ENCODE results near the gene BCAS4. TPM values are rescaled to one million over a fixed set of nuclear protein-coding genes. Genes with fewer than 3 reads are reported as not detected.

The BCAS4 gene
- total RNA-seq, 1 donor from 2014 or later = 9.3 TPM

GRCh38 chr20:50926530-50926929 is 131.7 kb downstream of the BCAS4 start:
- no peak overlapping the region for H3K27ac Mint-ChIP-seq
- no peaks in the 10 kb centered on the region for H3K9me3 Mint-ChIP-seq
- H3K4me3 Mint-ChIP-seq = no peak overlapping the region
- H3K4me1 Mint-ChIP-seq (ENCODE audit: unreplicated experiment) = peaks cover 55% of the 10 kb centered on the region
- H3K27me3 Mint-ChIP-seq = peaks cover 3% of the 10 kb centered on the region
- peaks cover 32% of the 10 kb centered on the region for H3K36me3 Mint-ChIP-seq
- TF ChIP-seq CTCF (conservative IDR thresholded peaks at IDR 0.05) = no peak
- no peak for DNase-seq (ENCODE audit: extremely low spot score, unreplicated experiment)

Other genes with a start within 250 kb of the BCAS4 start
- gene RIPOR3, start 103.5 kb upstream of the BCAS4 start, total RNA-seq (ENCODE audit: low replicate concordance) = 1.9 and 5.1 TPM in 2 replicates
- gene PARD6B, start 63.5 kb upstream of the BCAS4 start, total RNA-seq (ENCODE audit: low replicate concordance) = 27.7 and 50.0 TPM in 2 replicates
- 81.7 and 103 TPM in 2 replicates for gene ADNP, start 136.4 kb downstream of the BCAS4 start, total RNA-seq (ENCODE audit: low replicate concordance)
- gene DPM1, start 163.5 kb downstream of the BCAS4 start, total RNA-seq (ENCODE audit: low replicate concordance) = 36.2 and 40.8 TPM in 2 replicates
- gene MOCS3, start 163.8 kb downstream of the BCAS4 start, total RNA-seq (ENCODE audit: low replicate concordance) = 7.4 and 8.2 TPM in 2 replicates
- 78.8 and 238 TPM in 2 replicates for gene KCNG1, start 228.0 kb downstream of the BCAS4 start, total RNA-seq (ENCODE audit: low replicate concordance)

All from type B pancreatic cell (in vitro differentiated cells).